ENCODE data around the gene UBAC2.

Gene UBAC2

GRCh38 chr13:99412856-99413255, 212.2 kb downstream of the UBAC2 start:
- TF ChIP-seq CTCF (IDR thresholded peaks at IDR 0.05; ENCODE audit: control insufficient read depth, insufficient read depth, low read depth, low read length, missing control alignments): no peak
- H3K4me3 ChIP-seq (ENCODE audit: control insufficient read depth, low read depth, low read length): no peak overlapping the region

DNA sequence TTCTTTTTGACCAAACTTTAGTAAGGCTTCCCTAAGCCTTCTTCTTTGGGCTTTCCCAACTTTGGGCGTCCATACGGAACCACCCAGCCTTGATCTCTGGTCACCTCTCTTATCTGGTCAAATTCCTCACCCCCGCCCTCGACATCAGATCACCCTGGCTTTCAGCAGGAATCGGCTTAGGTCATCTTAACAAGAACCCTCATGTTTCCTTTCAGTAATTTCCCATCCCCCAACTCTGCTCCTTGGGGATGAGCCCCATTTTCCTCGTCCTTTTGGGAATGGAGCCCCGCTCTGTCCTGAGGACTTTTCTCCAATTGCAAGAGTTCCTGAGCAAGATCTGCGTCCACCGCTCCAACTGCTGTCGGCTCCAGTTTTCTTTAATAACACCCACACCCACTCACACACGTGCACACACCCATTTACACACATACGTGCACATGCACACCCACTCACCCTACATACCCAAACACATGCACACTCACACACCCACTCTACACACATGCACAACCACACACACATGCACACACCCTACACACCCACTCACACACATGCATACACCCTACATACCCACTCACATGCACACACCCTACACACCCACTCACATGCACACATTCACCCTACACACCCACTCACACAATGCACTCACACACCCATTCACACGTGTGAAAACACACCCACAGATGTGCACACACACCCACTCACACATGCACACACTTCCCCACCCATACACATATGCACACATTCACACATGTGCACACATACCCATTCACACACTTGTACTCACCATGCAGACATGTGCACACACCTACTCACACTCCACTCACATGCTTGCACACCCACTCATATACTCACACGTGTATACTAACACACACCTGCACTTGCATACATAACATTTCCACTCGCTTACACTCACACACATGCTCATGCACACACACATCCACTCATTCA, 213.7 kb downstream of the UBAC2 start:
- no peak for DNase-seq (ENCODE audit: low read depth)
- H3K4me3 ChIP-seq (ENCODE audit: control insufficient read depth, low read depth, low read length): no peak overlapping the region
- no peak for TF ChIP-seq CTCF (IDR thresholded peaks at IDR 0.05; ENCODE audit: control insufficient read depth, insufficient read depth, low read depth, low read length, missing control alignments)

More at GRCh38 chr13:99412856-99413255, 212.2 kb downstream of the UBAC2 start:
- DNase-seq (ENCODE audit: low read depth): no peak

GRCh38 chr13:99415014-99415650, 214.5 kb downstream of the UBAC2 start:
- no peak for DNase-seq (ENCODE audit: low read depth)
- TF ChIP-seq CTCF (IDR thresholded peaks at IDR 0.05; ENCODE audit: control insufficient read depth, insufficient read depth, low read depth, low read length, missing control alignments): no peak
- H3K4me3 ChIP-seq (ENCODE audit: control insufficient read depth, low read depth, low read length): no peak overlapping the region

DNA sequence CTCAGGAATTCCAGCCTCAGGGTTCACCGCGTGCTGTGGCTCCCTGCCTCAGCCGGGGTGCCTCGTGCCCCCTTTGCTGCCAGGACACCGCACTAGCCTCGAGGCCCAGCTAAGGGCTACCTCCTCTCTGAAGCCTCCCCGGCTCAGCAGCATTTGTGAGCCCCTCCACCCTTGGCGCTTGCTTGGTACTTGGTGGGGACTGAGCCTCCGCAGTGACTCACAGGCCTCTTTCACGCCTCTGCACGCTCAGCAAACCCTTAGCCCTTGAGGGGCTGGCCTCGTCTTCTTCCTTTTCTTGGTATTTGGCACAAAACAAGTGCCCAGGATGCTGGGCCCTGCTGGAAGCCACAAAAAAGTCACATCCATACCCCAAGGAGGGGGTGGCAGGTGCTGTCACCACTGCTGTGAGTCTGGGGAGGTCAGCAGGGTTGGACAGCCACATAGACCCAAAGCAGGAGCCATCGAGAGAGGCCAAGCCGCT, 215.2 kb downstream of the UBAC2 start:
- no peak overlapping the region for H3K4me3 ChIP-seq (ENCODE audit: control insufficient read depth, low read depth, low read length)
- DNase-seq (ENCODE audit: low read depth): no peak
- TF ChIP-seq CTCF (IDR thresholded peaks at IDR 0.05; ENCODE audit: control insufficient read depth, insufficient read depth, low read depth, low read length, missing control alignments): no peak

- no peak overlapping the region for H3K4me3 ChIP-seq (ENCODE audit: control insufficient read depth, low read depth, low read length)
- no peak for TF ChIP-seq CTCF (IDR thresholded peaks at IDR 0.05; ENCODE audit: control insufficient read depth, insufficient read depth, low read depth, low read length, missing control alignments)
- no peak for DNase-seq (ENCODE audit: low read depth)
These were observed 215.9 kb downstream of the UBAC2 start for GRCh38 chr13:99416411-99417121.

Measured in AG09309 (cell line).